Fibroblast of skin of right biceps (primary cell): Measurements from ENCODE around the gene NUMB.

Experiments used
- DNase-seq: peaks from one replicate; pipeline ENCODE4 v3.0.0-alpha.2; 2013

NUMB gene

GRCh38 chr14:73243341-73243740, 215.0 kb downstream of the NUMB start:
- DNase-seq, result no peak

- no peak for DNase-seq
These were observed 215.9 kb downstream of the NUMB start for GRCh38 chr14:73242357-73242901.

- no peak for DNase-seq
These were observed 216.7 kb downstream of the NUMB start for GRCh38 chr14:73241481-73242165.

- no peak for DNase-seq
These were observed 217.4 kb downstream of the NUMB start for GRCh38 chr14:73240816-73241480.

- DNase-seq, result peak; percentile 62
These were observed 218.7 kb downstream of the NUMB start for GRCh38 chr14:73239393-73240241.

- DNase-seq, result no peak
These were observed 219.4 kb downstream of the NUMB start for GRCh38 chr14:73238941-73239340.

GRCh38 chr14:73238424-73238852, 219.9 kb downstream of the NUMB start:
- peak; percentile 88 for DNase-seq

GRCh38 chr14:73237786-73238423, 220.4 kb downstream of the NUMB start:
- no peak for DNase-seq

GRCh38 chr14:73237219-73237785, 221.0 kb downstream of the NUMB start, which contains the start of gene PAPLN:
Gene PAPLN (plus strand): TSS chr14:73237506. CDS start chr14:73239779, 2,273 bp downstream.
- DNase-seq, result no peak

GRCh38 chr14:73236752-73237218, 221.6 kb downstream of the NUMB start:
- no peak for DNase-seq

GRCh38 chr14:73236157-73236556, 222.2 kb downstream of the NUMB start:
- DNase-seq, result no peak

- peak; percentile 21 for DNase-seq
These were observed 222.7 kb downstream of the NUMB start for GRCh38 chr14:73235531-73236155.

GRCh38 chr14:73234586-73235394, 223.6 kb downstream of the NUMB start:
- no peak for DNase-seq

GRCh38 chr14:73234029-73234428, 224.3 kb downstream of the NUMB start:
- DNase-seq, result no peak

GRCh38 chr14:73233564-73233963, 224.8 kb downstream of the NUMB start:
- no peak for DNase-seq

- no peak for DNase-seq
These were observed 225.4 kb downstream of the NUMB start for GRCh38 chr14:73232984-73233383.

- DNase-seq, result no peak
These were observed 226.1 kb downstream of the NUMB start for GRCh38 chr14:73231981-73232851.

- no peak for DNase-seq
These were observed 228.3 kb downstream of the NUMB start for GRCh38 chr14:73230051-73230450.
